ENCODE results near the gene KLHL26.
A peak's percentile ranks its signal among the peaks of the same experiment; 100 is the strongest.

The KLHL26 gene

DNA sequence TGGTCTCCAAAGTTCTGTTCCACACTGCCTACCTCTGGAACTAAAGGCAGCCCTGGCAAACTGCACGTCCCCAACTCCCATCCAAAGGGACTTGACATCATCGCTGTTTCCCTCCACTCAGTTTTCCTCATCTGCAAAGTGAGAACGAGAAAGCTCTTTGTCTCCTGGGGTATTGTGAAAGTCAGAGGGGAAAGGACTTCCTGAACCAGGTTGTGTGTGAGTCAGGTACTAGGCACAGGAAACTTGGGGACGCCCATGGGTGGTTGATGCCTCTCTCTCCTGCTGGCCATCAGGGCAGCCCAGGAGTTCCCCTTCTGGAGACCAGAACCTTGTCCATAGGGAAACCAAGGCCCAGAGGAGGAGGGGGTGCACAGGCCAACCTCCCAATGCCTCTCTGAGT, 35.0 kb upstream of the KLHL26 start:
- Histone ChIP-seq H4K20me1 (ENCODE audit: insufficient read depth, low read length) (no peaks in the 10 kb centered on the region), H3K4me3 (ENCODE audit: low read length) (no peak overlapping the region), H3K36me3 (replicated peaks; ENCODE audit: insufficient read depth, low read length) (no peaks in the 10 kb centered on the region), H3K9me3 (replicated peaks; ENCODE audit: insufficient read depth, low read length) (no peaks in the 10 kb centered on the region), H3K4me1 (ENCODE audit: low read length) (no peaks in the 10 kb centered on the region), H3K27me3 (replicated peaks; ENCODE audit: insufficient read depth, low read length) (peaks cover 80% of the 10 kb centered on the region), H3K9me2 (replicated peaks; ENCODE audit: insufficient read depth, low read length) (no peaks in the 10 kb centered on the region), H3K4me2 (ENCODE audit: low read depth, low read length) (no peak overlapping the region), H3F3A (ENCODE audit: insufficient read depth, low read length) (no peaks in the 10 kb centered on the region), H2AFZ (ENCODE audit: low read length) (no peak overlapping the region), H3K9ac (ENCODE audit: low read length) (no peak overlapping the region), H3K79me2 (ENCODE audit: low read length) (no peaks in the 10 kb centered on the region), H3K27ac (ENCODE audit: low read length) (no peak overlapping the region)
- no peak for DNase-seq
- TF ChIP-seq EZH2phosphoT487 (IDR thresholded peaks at IDR 0.05; ENCODE audit: low read length) (no peak), CTCF (IDR thresholded peaks at IDR 0.05; ENCODE audit: low read length) (no peak), EZH2 (optimal IDR thresholded peaks at IDR 0.05; ENCODE audit: low read depth, low read length) (no peak)

- no peaks in the 10 kb centered on the region for H3K9me2 ChIP-seq (replicated peaks; ENCODE audit: insufficient read depth, low read length)
- no peak overlapping the region for H3K4me2 ChIP-seq (ENCODE audit: low read depth, low read length)
- H3K9ac ChIP-seq (ENCODE audit: low read length), result no peak overlapping the region
- H3K9me3 ChIP-seq (replicated peaks; ENCODE audit: insufficient read depth, low read length), result no peaks in the 10 kb centered on the region
- no peaks in the 10 kb centered on the region for H3K36me3 ChIP-seq (replicated peaks; ENCODE audit: insufficient read depth, low read length)
- no peak overlapping the region for H3K27ac ChIP-seq (ENCODE audit: low read length)
- no peaks in the 10 kb centered on the region for H4K20me1 ChIP-seq (ENCODE audit: insufficient read depth, low read length)
- no peaks in the 10 kb centered on the region for H3K4me1 ChIP-seq (ENCODE audit: low read length)
- DNase-seq, result no peak
- no peak overlapping the region for H2AFZ ChIP-seq (ENCODE audit: low read length)
- H3K27me3 ChIP-seq (replicated peaks; ENCODE audit: insufficient read depth, low read length), result peaks cover 85% of the 10 kb centered on the region
- no peaks in the 10 kb centered on the region for H3K79me2 ChIP-seq (ENCODE audit: low read length)
- H3K4me3 ChIP-seq (ENCODE audit: low read length), result no peak overlapping the region
- no peaks in the 10 kb centered on the region for H3F3A ChIP-seq (ENCODE audit: insufficient read depth, low read length)
- no peak for TF ChIP-seq EZH2phosphoT487 (IDR thresholded peaks at IDR 0.05; ENCODE audit: low read length)
- TF ChIP-seq CTCF (IDR thresholded peaks at IDR 0.05; ENCODE audit: low read length), result peak; percentile 18
- TF ChIP-seq EZH2 (optimal IDR thresholded peaks at IDR 0.05; ENCODE audit: low read depth, low read length), result no peak
Measured at GRCh38 chr19:18603255-18603957, 33.4 kb upstream of the KLHL26 start.

- Histone ChIP-seq H3F3A (ENCODE audit: insufficient read depth, low read length) (no peaks in the 10 kb centered on the region), H3K9me3 (replicated peaks; ENCODE audit: insufficient read depth, low read length) (no peaks in the 10 kb centered on the region), H3K27ac (ENCODE audit: low read length) (no peak overlapping the region), H3K27me3 (replicated peaks; ENCODE audit: insufficient read depth, low read length) (peaks cover 85% of the 10 kb centered on the region), H3K36me3 (replicated peaks; ENCODE audit: insufficient read depth, low read length) (no peaks in the 10 kb centered on the region), H3K4me1 (ENCODE audit: low read length) (no peaks in the 10 kb centered on the region), H3K9me2 (replicated peaks; ENCODE audit: insufficient read depth, low read length) (no peaks in the 10 kb centered on the region), H3K9ac (ENCODE audit: low read length) (no peak overlapping the region), H3K79me2 (ENCODE audit: low read length) (no peaks in the 10 kb centered on the region), H3K4me3 (ENCODE audit: low read length) (no peak overlapping the region), H3K4me2 (ENCODE audit: low read depth, low read length) (no peak overlapping the region), H2AFZ (ENCODE audit: low read length) (no peak overlapping the region), H4K20me1 (ENCODE audit: insufficient read depth, low read length) (no peaks in the 10 kb centered on the region)
- no peak for DNase-seq
- TF ChIP-seq CTCF (IDR thresholded peaks at IDR 0.05; ENCODE audit: low read length), result no peak
- no peak for TF ChIP-seq EZH2 (optimal IDR thresholded peaks at IDR 0.05; ENCODE audit: low read depth, low read length)
- no peak for TF ChIP-seq EZH2phosphoT487 (IDR thresholded peaks at IDR 0.05; ENCODE audit: low read length)
Measured at GRCh38 chr19:18603958-18604819, 32.6 kb upstream of the KLHL26 start.

Data from MM.1S (cell line).